Activated naive CD4-positive, alpha-beta T cell treated with anti-CD3 and anti-CD28 coated beads, Interleukin-2, amount 10 ng/mL, durations not matched to agents 7 days and 5 days (primary cell): ENCODE results near the gene ANKS4B.
"Not testable (repeated sequence)": the region's sequence is repeated elsewhere in the genome, so short reads cannot be mapped to it uniquely, and the experiment has no call there.

Experiments used
- CTCF ChIA-PET: fragments of 350-600 bp; sonication (Branson Sonifier 250); formaldehyde crosslinking; loops from one replicate; lab custom pipeline; 2021; ENCODE audit warnings: antibody characterized with exemption; lab: Charles Lee
- DNase-seq: peaks from one replicate; pipeline ENCODE4 v3.0.0-alpha.2; 2020
- H3K27ac Mint-ChIP-seq: one replicate; pipeline ENCODE4 v1.8.0; 2021; ENCODE audit warnings: mild to moderate bottlenecking, moderate library complexity, mixed read lengths
- H3K27me3 Mint-ChIP-seq: one replicate; pipeline ENCODE4 v1.8.0; 2021; ENCODE audit warnings: mild to moderate bottlenecking, mixed read lengths
- H3K36me3 Mint-ChIP-seq: one replicate; pipeline ENCODE4 v1.8.0; 2021; ENCODE audit warnings: mixed read lengths
- H3K4me1 Mint-ChIP-seq: one replicate; pipeline ENCODE4 v1.8.0; 2021; ENCODE audit warnings: mixed read lengths
- H3K4me3 Mint-ChIP-seq: one replicate; pipeline ENCODE4 v1.8.0; 2021; ENCODE audit warnings: mild to moderate bottlenecking, moderate library complexity, mixed read lengths
- H3K9me3 Mint-ChIP-seq: one replicate; pipeline ENCODE4 v1.8.0; 2021; ENCODE audit warnings: mixed read lengths

ANKS4B gene

GRCh38 chr16:21262779-21263639 is 29.5 kb downstream of the ANKS4B start:
- no peak for DNase-seq
- CTCF ChIA-PET: no interaction called here
- Mint-ChIP-seq H3K27me3 (peaks cover 4% of the 10 kb centered on the region), H3K4me1 (no peaks in the 10 kb centered on the region), H3K36me3 (no peaks in the 10 kb centered on the region), H3K9me3 (no peaks in the 10 kb centered on the region), H3K27ac (no peak overlapping the region), H3K4me3 (no peak overlapping the region)

DNA sequence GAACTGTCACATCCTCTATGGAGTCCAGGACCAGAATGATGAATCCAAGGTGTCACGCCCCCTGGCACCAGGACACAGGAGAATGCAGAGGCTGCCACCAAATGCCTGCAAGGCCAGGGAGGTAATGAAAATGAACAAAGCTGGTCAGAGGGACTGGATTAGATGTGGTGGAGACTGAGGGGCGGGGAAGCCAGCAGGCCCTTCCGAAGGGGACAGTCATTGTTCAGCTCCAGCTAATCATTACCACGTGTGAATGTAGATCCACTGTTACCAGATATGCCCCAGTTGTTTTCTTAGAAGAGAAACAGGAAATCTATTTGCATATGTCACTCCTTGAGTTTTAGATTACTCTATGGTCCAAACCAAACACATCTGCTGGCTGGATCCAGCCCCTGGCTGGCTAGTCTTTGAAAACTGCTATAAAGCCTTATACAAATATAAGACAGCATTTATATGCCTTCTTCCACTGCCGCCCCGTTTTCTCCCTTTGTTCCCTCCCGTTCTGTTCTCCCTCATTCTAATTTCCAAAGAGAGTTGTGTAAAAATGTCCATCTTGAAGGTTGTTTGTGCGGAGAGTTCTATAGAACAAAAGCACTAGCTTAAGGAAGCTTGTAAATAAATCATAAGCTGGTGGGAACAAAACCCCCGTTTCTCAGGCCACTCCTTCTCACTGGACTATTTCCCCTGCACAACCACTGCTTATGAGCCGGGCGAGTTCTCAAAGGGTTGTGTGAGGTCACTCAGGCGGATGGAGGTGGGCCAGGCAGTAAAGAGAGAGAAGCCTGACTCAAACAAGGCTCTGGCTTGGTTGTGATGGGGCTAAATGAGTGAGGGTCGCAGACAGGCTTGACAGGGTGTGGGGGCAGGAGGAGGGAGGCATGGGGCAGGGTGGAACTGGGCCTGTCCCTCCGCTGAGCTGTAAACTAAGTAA is 30.4 kb downstream of the ANKS4B start:
- Mint-ChIP-seq H3K4me1 (no peaks in the 10 kb centered on the region), H3K27ac (no peak overlapping the region), H3K4me3 (no peak overlapping the region), H3K27me3 (peaks cover 4% of the 10 kb centered on the region), H3K36me3 (no peaks in the 10 kb centered on the region), H3K9me3 (no peaks in the 10 kb centered on the region)
- CTCF ChIA-PET: no interaction called here
- no peak for DNase-seq

DNA sequence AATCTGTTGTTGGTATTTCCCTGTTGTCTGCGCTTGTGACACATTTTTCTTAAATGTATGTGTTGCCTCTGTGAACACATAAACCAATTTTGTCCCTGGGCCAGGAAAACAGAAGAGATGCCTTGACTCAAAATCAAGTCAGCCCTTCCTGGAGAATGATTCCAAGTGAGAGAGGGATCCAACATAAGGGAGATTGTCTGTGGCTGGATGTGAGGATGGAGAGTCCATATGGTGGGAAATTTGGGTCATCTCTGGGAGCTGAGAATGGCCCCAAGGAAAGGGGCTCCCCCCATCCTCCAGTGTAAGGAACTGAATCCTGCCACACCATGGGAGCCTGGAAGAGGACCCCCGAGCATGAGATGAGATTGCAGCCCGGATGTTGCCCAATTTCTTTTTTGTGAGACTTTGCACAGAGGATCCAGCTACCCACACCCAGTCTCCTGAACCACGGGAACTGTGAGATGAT is 31.1 kb downstream of the ANKS4B start:
- CTCF ChIA-PET: interaction anchor here (0.6 kb wide), 1 partner anchor 835 kb away, joined by 3 read pairs; no protein-coding TSS in a partner anchor
- DNase-seq: no peak
- Mint-ChIP-seq H3K27me3 (peaks cover 5% of the 10 kb centered on the region), H3K4me3 (no peak overlapping the region), H3K9me3 (no peaks in the 10 kb centered on the region), H3K27ac (no peak overlapping the region), H3K36me3 (no peaks in the 10 kb centered on the region), H3K4me1 (no peaks in the 10 kb centered on the region)

GRCh38 chr16:21265104-21265837 is 31.8 kb downstream of the ANKS4B start:
- no peak overlapping the region for H3K4me3 Mint-ChIP-seq
- no peak overlapping the region for H3K27ac Mint-ChIP-seq
- no peaks in the 10 kb centered on the region for H3K4me1 Mint-ChIP-seq
- no peaks in the 10 kb centered on the region for H3K9me3 Mint-ChIP-seq
- DNase-seq: no peak
- CTCF ChIA-PET: interaction anchor here (0.6 kb wide), 1 partner anchor 834 kb away, joined by 3 read pairs; no protein-coding TSS in a partner anchor
- H3K27me3 Mint-ChIP-seq: peaks cover 10% of the 10 kb centered on the region
- no peaks in the 10 kb centered on the region for H3K36me3 Mint-ChIP-seq

DNA sequence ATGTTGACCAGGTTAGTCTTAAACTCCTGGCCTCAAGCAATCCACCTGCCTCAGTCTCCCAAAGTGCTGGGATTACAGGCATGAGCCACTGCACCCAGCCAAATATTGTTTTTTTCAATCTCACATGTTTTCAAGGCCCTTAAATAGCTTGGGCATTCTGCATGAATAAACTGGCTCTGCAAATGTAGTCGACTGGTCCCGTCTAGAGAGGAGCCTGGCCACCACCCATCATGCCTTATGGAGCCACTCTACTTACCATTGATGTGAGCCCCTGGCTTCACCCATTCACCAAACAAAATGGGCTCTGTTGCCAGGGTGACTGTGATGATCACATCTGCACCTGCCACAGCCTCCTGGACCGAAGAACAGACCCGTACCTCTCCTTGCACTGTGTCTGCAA is 33.8 kb downstream of the ANKS4B start:
- Mint-ChIP-seq H3K4me1 (no peaks in the 10 kb centered on the region), H3K9me3 (no peaks in the 10 kb centered on the region), H3K4me3 (no peak overlapping the region), H3K27ac (no peak overlapping the region), H3K36me3 (no peaks in the 10 kb centered on the region), H3K27me3 (peaks cover 12% of the 10 kb centered on the region)
- CTCF ChIA-PET: interaction anchor here (0.7 kb wide), 1 partner anchor 714 kb away, joined by 3 read pairs; no protein-coding TSS in a partner anchor
- no peak for DNase-seq

DNA sequence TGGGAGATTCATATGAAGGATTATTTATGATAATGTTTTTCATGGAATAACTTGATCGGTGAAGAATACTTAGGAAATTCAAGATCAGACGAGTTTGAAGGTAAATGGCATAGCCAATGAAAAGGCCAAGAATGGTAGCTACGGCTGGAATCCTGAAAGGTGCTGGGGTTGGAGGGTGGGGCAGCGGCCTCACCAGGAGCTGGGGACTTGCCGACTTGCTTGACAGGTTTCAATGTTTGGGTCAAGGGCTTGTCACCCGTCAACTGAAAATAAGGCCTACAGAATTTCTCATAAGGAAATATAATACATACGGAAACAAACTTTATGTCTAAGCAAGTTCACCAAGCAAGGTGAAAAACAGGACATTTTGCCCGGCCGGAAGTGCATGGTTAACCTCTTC is 34.7 kb downstream of the ANKS4B start:
- no peak overlapping the region for H3K27ac Mint-ChIP-seq
- H3K9me3 Mint-ChIP-seq: no peaks in the 10 kb centered on the region
- no peak for DNase-seq
- peaks cover 12% of the 10 kb centered on the region for H3K27me3 Mint-ChIP-seq
- CTCF ChIA-PET: interaction anchor here (1.5 kb wide), 1 partner anchor 33 kb away, joined by 3 read pairs; no protein-coding TSS in a partner anchor
- H3K4me1 Mint-ChIP-seq: no peaks in the 10 kb centered on the region
- H3K4me3 Mint-ChIP-seq: no peak overlapping the region
- H3K36me3 Mint-ChIP-seq: no peaks in the 10 kb centered on the region

- H3K4me1 Mint-ChIP-seq: no peaks in the 10 kb centered on the region
- CTCF ChIA-PET: interaction anchor here (0.7 kb wide), 1 partner anchor 17 kb away, joined by 4 read pairs; no protein-coding TSS in a partner anchor
- DNase-seq: no peak
- peaks cover 36% of the 10 kb centered on the region for H3K27me3 Mint-ChIP-seq
- no peak overlapping the region for H3K4me3 Mint-ChIP-seq
- H3K27ac Mint-ChIP-seq: no peak overlapping the region
- no peaks in the 10 kb centered on the region for H3K9me3 Mint-ChIP-seq
- H3K36me3 Mint-ChIP-seq: no peaks in the 10 kb centered on the region
These were observed 38.8 kb downstream of the ANKS4B start for GRCh38 chr16:21272253-21272652.

DNA sequence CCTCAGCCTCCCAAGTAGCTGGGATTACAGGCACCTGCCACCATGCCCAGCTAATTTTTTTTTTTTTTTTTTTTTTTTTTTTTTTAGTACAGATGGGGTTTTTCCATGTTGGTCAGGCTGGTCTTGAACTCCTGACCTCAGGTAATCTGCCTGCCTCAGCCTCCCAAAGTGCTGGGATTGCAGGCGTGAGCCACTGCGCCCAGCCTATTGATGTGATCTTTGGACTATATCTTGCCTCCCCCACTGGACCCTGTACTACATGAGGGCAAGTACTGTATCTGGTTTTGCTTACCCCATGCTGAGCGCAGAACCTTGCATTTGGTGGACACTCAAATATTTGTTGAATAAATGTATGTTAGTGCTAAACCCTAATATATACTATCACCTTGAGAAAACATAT is 39.3 kb downstream of the ANKS4B start:
- peaks cover 41% of the 10 kb centered on the region for H3K27me3 Mint-ChIP-seq
- H3K4me3 Mint-ChIP-seq, H3K27ac Mint-ChIP-seq, H3K9me3 Mint-ChIP-seq, H3K4me1 Mint-ChIP-seq, H3K36me3 Mint-ChIP-seq, DNase-seq: not testable (repeated sequence)
- CTCF ChIA-PET: interaction anchor here (1.2 kb wide), 2 partner anchors 10 to 1047 kb away, joined by 3 read pairs; no protein-coding TSS in a partner anchor

DNA sequence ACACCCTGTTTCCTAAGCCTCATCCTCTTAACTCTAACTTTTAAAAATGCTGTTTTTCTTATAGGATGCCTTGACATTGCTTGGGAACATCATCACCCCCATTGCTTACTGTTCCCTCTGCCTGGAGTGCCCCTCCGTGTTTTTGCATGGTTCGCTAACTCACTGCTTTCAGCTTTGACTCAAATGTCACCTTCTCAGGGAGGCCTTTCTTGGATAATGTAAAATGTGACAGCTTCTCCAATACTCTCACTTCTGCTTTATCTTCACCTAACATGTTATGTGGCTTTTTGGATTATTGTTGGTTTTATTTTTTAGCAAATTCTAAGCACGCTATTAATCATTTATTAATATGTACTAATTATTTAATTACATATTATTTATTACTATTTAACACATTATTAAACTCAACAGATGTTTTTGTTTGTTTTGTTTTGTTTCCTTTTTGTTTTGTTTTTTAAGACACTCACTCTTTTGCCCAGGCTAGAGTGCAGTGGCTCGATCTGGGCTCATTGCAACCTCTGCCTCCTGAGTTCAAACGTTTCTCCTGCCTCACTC is 40.8 kb downstream of the ANKS4B start:
- no peak overlapping the region for H3K27ac Mint-ChIP-seq
- no peaks in the 10 kb centered on the region for H3K36me3 Mint-ChIP-seq
- no peaks in the 10 kb centered on the region for H3K9me3 Mint-ChIP-seq
- no peak overlapping the region for H3K4me3 Mint-ChIP-seq
- peaks cover 5% of the 10 kb centered on the region for H3K4me1 Mint-ChIP-seq
- H3K27me3 Mint-ChIP-seq: peaks cover 55% of the 10 kb centered on the region
- DNase-seq: no peak
- CTCF ChIA-PET: interaction anchor here (1.2 to 1.9 kb wide), 2 partner anchors 9 to 86 kb away, joined by 3 to 5 read pairs; no protein-coding TSS in a partner anchor

GRCh38 chr16:21275529-21275928 is 42.0 kb downstream of the ANKS4B start:
- Mint-ChIP-seq H3K9me3 (no peaks in the 10 kb centered on the region), H3K4me3 (no peak overlapping the region), H3K36me3 (no peaks in the 10 kb centered on the region), H3K27ac (no peak overlapping the region), H3K4me1 (peaks cover 5% of the 10 kb centered on the region), H3K27me3 (peaks cover 56% of the 10 kb centered on the region)
- CTCF ChIA-PET: interaction anchor here (0.9 to 1.9 kb wide), 3 partner anchors 87 to 1043 kb away, joined by 3 to 5 read pairs (median 4); partner anchors contain the start of gene LDAF1
- DNase-seq: no peak

DNA sequence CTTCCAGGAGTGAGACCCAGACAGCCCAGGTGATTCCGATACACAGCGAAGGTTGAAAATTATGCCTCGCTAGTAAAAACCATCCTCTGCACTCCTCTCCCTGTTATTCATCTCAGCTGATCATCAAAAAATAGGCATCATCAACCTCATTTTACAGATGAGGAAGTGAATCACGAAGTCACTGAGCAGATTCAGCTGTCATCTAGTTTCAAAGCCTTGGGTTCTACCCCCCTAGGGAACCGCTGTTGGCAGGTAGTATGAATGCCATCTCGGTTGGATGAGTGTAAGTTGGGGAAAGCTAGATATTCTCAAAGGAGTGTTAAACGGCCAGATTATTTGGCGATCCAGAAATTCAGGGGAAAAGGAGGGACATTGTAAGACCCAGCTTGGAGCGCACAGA is 42.6 kb downstream of the ANKS4B start:
- Mint-ChIP-seq H3K27me3 (peaks cover 62% of the 10 kb centered on the region), H3K4me3 (no peak overlapping the region), H3K9me3 (no peaks in the 10 kb centered on the region), H3K27ac (no peak overlapping the region), H3K4me1 (peaks cover 5% of the 10 kb centered on the region), H3K36me3 (no peaks in the 10 kb centered on the region)
- CTCF ChIA-PET: interaction anchor here (0.9 to 1.9 kb wide), 4 partner anchors 88 to 1043 kb away, joined by 3 to 5 read pairs (median 4); partner anchors contain the start of gene LDAF1
- no peak for DNase-seq

DNA sequence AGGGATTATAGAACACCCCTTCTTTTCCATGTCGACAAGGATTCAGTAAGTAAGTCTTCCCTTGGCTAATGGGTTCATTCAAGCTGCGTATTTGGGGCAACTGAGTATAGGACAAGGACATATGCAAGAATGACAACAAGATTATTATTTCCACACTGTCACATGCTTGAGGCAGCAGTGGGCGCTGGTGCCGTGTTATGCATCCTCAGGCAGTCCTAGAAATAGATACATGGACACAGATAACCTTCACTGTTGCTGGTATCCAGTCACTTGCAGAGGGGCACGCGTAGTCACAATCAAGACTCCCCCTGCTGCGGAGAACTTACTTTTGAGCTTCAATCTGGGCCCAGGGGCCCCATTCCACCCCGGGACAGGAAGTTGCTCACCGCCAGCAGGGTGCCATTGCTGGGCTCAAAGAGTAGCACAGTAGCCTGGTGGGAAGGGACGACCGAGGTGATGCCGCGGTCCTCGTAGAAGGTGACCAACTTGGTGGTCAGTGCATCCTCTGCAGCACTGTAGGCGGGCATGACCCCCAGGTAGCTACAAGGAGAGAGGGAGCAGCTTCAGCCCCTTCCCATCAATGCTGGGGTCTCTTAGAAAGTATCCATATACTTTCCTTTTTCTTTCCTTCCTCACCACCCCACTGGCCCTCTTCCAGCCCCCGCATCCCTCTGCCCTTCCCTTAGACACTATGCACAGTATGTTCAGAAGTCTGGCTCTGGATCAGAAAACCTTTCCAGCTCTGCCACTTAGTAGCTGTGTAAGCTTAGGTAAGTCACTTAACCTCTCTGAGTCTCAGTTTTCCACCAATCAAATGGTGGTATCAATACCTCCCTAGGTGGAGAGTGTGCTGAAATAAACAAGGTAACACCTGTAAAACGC is 43.8 kb downstream of the ANKS4B start:
- Mint-ChIP-seq H3K36me3 (no peaks in the 10 kb centered on the region), H3K4me3 (no peak overlapping the region), H3K27ac (no peak overlapping the region), H3K4me1 (peaks cover 5% of the 10 kb centered on the region), H3K9me3 (no peaks in the 10 kb centered on the region), H3K27me3 (peaks cover 73% of the 10 kb centered on the region)
- CTCF ChIA-PET: interaction anchor here (0.8 to 2.3 kb wide), 6 partner anchors 22 to 121 kb away, joined by 3 to 15 read pairs (median 4); partner anchors contain the start of gene LDAF1
- no peak for DNase-seq
